Osteoblast (primary cell): ENCODE data around the gene ASIC4. TPM values are rescaled to one million over a fixed set of nuclear protein-coding genes. Genes with fewer than 3 reads are reported as not detected.
A peak's percentile ranks its signal among the peaks of the same experiment; 100 is the strongest.

Experiments
- DNase-seq: peaks from one replicate; pipeline ENCODE4 v3.0.0; 2011; ENCODE audit warnings: low spot score, mixed read lengths; ENCODE audit not compliant: insufficient read length; ENCODE audit errors: missing footprints
- H2AFZ ChIP-seq: 2 replicates; pipeline ENCODE4 v1.6.0; 2011; ENCODE audit warnings: mild to moderate bottlenecking, low read length
- H3K27ac ChIP-seq: 2 replicates; pipeline ENCODE4 v1.5.1; 2011; ENCODE audit warnings: mild to moderate bottlenecking, low read depth, low read length, moderate library complexity
- H3K27me3 ChIP-seq: 2 replicates; pipeline ENCODE4 v1.6.0; 2012; ENCODE audit warnings: mild to moderate bottlenecking, control low read depth, inconsistent platforms, low read length, moderate library complexity; ENCODE audit not compliant: insufficient read depth
- H3K36me3 ChIP-seq: 2 replicates; pipeline ENCODE4 v1.5.1; 2011; ENCODE audit warnings: mild to moderate bottlenecking, low read length, control low read depth, moderate library complexity; ENCODE audit not compliant: insufficient read depth
- H3K4me1 ChIP-seq: 2 replicates; pipeline ENCODE4 v1.5.1; 2011; ENCODE audit warnings: mild to moderate bottlenecking, low read length, control low read depth, moderate library complexity; ENCODE audit not compliant: insufficient read depth
- H3K4me2 ChIP-seq: 2 replicates; pipeline ENCODE4 v1.6.0; 2011; ENCODE audit warnings: mild to moderate bottlenecking, low read length; ENCODE audit not compliant: insufficient read depth
- H3K4me3 ChIP-seq: fragments of 200-600 bp; sonication (generic); 3 replicates; pipeline ENCODE4 v1.5.1; 2012; ENCODE audit warnings: mild to moderate bottlenecking, low read length, inconsistent platforms; ENCODE audit not compliant: insufficient read depth
- H3K79me2 ChIP-seq: 2 replicates; pipeline ENCODE4 v1.6.0; 2012; ENCODE audit warnings: mild to moderate bottlenecking, low read length, control low read depth, inconsistent platforms; ENCODE audit not compliant: insufficient read depth
- H3K9me3 ChIP-seq: 2 replicates; pipeline ENCODE4 v1.5.1; 2011; ENCODE audit warnings: low read depth, low read length, control low read depth
- H4K20me1 ChIP-seq: 2 replicates; pipeline ENCODE4 v1.6.0; 2012; ENCODE audit warnings: mild to moderate bottlenecking, low read length, control low read depth; ENCODE audit not compliant: insufficient read depth
- total RNA-seq: library from RNA; depleted of rRNA; stranded (reverse); fragments of >200 nt; gene quantifications from 2 replicates; pipeline ENCODE4 v1.2.3, GENCODE V29; 2012
- TF ChIP-seq, protein P1 (sequence below): IDR thresholded peaks from 2 replicates; pipeline ENCODE4 v1.5.1; 2011; ENCODE audit warnings: mild to moderate bottlenecking, low read depth, low read length, moderate library complexity; ENCODE audit errors: extremely low read depth

The ASIC4 gene
- total RNA-seq, 1 donor: not detected

DNA sequence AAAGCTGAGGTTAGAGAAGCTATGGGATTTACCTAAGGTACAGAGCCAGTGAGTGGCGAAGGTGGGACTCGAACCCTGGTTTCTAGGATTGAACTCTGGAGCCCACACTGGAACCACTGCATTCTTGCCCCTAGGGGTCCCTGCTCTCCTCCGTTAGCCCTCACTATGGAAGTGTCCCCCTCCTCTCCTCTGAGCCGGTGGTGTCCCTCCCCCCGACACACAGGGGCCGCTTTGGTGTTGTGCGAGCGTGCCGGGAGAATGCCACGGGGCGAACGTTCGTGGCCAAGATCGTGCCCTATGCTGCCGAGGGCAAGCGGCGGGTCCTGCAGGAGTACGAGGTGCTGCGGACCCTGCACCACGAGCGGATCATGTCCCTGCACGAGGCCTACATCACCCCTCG is 24.1 kb upstream of the ASIC4 start:
- H3K36me3 ChIP-seq: peaks cover 44% of the 10 kb centered on the region
- H3K9me3 ChIP-seq: no peaks in the 10 kb centered on the region
- no peak overlapping the region for H3K27ac ChIP-seq
- H2AFZ ChIP-seq: no peak overlapping the region
- no peak for DNase-seq
- H3K79me2 ChIP-seq: no peaks in the 10 kb centered on the region
- TF ChIP-seq, protein P1, sequence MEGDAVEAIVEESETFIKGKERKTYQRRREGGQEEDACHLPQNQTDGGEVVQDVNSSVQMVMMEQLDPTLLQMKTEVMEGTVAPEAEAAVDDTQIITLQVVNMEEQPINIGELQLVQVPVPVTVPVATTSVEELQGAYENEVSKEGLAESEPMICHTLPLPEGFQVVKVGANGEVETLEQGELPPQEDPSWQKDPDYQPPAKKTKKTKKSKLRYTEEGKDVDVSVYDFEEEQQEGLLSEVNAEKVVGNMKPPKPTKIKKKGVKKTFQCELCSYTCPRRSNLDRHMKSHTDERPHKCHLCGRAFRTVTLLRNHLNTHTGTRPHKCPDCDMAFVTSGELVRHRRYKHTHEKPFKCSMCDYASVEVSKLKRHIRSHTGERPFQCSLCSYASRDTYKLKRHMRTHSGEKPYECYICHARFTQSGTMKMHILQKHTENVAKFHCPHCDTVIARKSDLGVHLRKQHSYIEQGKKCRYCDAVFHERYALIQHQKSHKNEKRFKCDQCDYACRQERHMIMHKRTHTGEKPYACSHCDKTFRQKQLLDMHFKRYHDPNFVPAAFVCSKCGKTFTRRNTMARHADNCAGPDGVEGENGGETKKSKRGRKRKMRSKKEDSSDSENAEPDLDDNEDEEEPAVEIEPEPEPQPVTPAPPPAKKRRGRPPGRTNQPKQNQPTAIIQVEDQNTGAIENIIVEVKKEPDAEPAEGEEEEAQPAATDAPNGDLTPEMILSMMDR: peak; percentile 10
- no peak overlapping the region for H3K4me3 ChIP-seq
- no peak overlapping the region for H3K4me2 ChIP-seq
- H4K20me1 ChIP-seq: peaks cover 6% of the 10 kb centered on the region
- H3K4me1 ChIP-seq: peaks cover 1% of the 10 kb centered on the region
- H3K27me3 ChIP-seq: no peaks in the 10 kb centered on the region

DNA sequence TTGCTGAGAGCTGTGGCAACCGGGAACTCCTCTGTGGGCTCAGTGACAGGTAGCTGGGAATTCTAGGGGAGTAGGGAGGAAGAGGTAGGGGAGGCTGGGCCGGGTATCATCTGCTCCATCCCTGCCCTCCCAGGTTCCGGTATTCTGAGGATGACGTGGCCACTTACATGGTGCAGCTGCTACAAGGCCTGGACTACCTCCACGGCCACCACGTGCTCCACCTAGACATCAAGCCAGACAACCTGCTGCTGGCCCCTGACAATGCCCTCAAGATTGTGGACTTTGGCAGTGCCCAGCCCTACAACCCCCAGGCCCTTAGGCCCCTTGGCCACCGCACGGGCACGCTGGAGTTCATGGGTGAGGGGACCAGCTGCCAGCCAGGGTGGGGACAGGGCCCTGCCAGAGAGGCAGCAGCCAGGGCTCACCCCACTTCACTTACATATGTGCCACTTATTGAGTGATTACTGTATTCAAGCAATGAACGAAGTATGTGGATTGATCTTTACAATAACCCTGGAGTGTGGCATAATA is 23.6 kb upstream of the ASIC4 start:
- no peak overlapping the region for H3K4me3 ChIP-seq
- H3K9me3 ChIP-seq: no peaks in the 10 kb centered on the region
- H3K4me2 ChIP-seq: no peak overlapping the region
- TF ChIP-seq, protein P1: no peak
- H3K4me1 ChIP-seq: peaks cover 6% of the 10 kb centered on the region
- no peak for DNase-seq
- no peak overlapping the region for H3K27ac ChIP-seq
- peaks cover 8% of the 10 kb centered on the region for H4K20me1 ChIP-seq
- H3K27me3 ChIP-seq: no peaks in the 10 kb centered on the region
- no peak overlapping the region for H2AFZ ChIP-seq
- peaks cover 44% of the 10 kb centered on the region for H3K36me3 ChIP-seq
- no peaks in the 10 kb centered on the region for H3K79me2 ChIP-seq

DNA sequence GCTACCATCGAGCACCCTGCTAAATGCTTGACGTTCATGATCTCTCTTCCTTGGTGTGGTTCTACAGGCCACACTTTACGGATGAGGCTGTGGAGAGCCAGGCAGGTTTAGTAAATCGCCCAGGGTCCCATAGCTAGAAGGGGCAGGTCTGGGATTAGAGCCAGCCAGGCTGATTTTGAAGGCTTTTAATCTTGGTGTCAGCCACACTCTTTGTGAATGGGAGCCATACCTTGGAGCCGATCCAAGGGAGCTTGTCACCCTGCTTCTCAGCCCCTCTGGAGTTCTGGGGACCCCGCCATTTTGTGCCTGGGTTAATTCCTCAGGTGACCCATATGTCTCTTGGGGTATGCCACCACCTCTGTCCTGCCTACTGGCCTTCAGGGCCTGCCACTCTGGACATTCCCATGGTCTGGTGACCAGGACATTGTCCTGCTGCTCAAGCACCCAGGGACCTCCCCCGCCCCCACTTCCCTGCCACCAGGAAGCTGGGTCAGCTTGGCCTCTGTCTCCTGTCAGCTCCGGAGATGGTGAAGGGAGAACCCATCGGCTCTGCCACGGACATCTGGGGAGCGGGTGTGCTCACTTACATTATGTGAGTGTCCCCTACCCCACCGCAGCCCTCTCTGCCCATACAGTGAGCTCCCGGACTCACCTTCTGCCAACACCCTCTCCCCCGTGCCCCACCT is 22.9 kb upstream of the ASIC4 start:
- TF ChIP-seq, protein P1: no peak
- Histone ChIP-seq H3K27me3 (no peaks in the 10 kb centered on the region), H2AFZ (no peak overlapping the region), H3K27ac (no peak overlapping the region), H3K4me1 (peaks cover 7% of the 10 kb centered on the region), H3K79me2 (no peaks in the 10 kb centered on the region), H3K36me3 (peaks cover 40% of the 10 kb centered on the region), H3K4me2 (no peak overlapping the region), H3K9me3 (no peaks in the 10 kb centered on the region), H3K4me3 (no peak overlapping the region), H4K20me1 (peaks cover 5% of the 10 kb centered on the region)
- no peak for DNase-seq

DNA sequence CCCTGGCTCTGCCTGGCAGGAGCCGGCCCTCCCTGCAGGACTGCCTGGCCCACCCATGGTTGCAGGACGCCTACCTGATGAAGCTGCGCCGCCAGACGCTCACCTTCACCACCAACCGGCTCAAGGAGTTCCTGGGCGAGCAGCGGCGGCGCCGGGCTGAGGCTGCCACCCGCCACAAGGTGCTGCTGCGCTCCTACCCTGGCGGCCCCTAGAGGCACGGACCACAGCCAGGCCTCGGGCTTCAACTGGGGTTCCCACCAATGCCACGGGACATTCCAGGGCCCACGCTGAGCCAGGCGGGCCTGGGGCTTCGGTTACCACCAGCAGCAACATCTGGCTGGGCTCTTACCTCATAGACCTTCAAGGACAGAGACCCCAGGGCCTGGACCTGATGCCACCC is 21.7 kb upstream of the ASIC4 start:
- no peak for DNase-seq
- no peak overlapping the region for H3K4me3 ChIP-seq
- peaks cover 5% of the 10 kb centered on the region for H4K20me1 ChIP-seq
- no peak overlapping the region for H3K27ac ChIP-seq
- peaks cover 31% of the 10 kb centered on the region for H3K36me3 ChIP-seq
- H3K27me3 ChIP-seq: peaks cover 8% of the 10 kb centered on the region
- H3K79me2 ChIP-seq: no peaks in the 10 kb centered on the region
- peaks cover 10% of the 10 kb centered on the region for H3K4me1 ChIP-seq
- H2AFZ ChIP-seq: no peak overlapping the region
- no peaks in the 10 kb centered on the region for H3K9me3 ChIP-seq
- H3K4me2 ChIP-seq: no peak overlapping the region
- TF ChIP-seq, protein P1: no peak
